LNCaP clone FGC (cell line): ENCODE results near the gene RNF166.

Experiments used
- DNase-seq: peaks from one replicate; pipeline ENCODE4 v3.0.0-alpha.2; 2011; ENCODE audit warnings: low read depth
- H3K4me3 ChIP-seq: 2 replicates; pipeline ENCODE4 v1.5.1; 2011; ENCODE audit warnings: mild to moderate bottlenecking, low read depth, low read length, control low read depth
- TF ChIP-seq, protein P1 (sequence below): IDR thresholded peaks from 2 replicates; pipeline ENCODE4 v1.5.1; 2012; ENCODE audit warnings: mild to moderate bottlenecking; ENCODE audit not compliant: control insufficient read depth, insufficient read depth; ENCODE audit errors: extremely low read depth

Gene RNF166

DNA sequence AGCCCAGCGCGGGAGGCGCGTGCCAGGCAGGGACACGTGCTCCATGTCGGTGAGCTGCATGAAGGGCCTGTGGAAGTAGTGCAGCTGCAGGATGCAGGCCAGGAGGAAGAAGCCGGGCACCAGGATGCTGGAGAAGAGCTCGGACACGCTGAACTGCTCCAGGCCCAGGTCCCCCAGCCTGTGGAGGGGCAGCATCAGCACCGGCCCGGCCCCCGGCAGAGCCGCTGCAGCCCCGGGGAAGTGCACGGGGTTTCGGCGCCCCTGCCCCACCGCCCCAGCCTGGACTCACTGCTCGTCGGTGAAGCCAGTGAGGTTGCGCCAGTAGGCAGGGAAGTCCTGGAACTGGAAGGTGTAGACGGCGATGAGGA, 28.1 kb upstream of the RNF166 start:
- TF ChIP-seq, protein P1, sequence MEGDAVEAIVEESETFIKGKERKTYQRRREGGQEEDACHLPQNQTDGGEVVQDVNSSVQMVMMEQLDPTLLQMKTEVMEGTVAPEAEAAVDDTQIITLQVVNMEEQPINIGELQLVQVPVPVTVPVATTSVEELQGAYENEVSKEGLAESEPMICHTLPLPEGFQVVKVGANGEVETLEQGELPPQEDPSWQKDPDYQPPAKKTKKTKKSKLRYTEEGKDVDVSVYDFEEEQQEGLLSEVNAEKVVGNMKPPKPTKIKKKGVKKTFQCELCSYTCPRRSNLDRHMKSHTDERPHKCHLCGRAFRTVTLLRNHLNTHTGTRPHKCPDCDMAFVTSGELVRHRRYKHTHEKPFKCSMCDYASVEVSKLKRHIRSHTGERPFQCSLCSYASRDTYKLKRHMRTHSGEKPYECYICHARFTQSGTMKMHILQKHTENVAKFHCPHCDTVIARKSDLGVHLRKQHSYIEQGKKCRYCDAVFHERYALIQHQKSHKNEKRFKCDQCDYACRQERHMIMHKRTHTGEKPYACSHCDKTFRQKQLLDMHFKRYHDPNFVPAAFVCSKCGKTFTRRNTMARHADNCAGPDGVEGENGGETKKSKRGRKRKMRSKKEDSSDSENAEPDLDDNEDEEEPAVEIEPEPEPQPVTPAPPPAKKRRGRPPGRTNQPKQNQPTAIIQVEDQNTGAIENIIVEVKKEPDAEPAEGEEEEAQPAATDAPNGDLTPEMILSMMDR = no peak
- no peak for DNase-seq
- H3K4me3 ChIP-seq = no peak overlapping the region

DNA sequence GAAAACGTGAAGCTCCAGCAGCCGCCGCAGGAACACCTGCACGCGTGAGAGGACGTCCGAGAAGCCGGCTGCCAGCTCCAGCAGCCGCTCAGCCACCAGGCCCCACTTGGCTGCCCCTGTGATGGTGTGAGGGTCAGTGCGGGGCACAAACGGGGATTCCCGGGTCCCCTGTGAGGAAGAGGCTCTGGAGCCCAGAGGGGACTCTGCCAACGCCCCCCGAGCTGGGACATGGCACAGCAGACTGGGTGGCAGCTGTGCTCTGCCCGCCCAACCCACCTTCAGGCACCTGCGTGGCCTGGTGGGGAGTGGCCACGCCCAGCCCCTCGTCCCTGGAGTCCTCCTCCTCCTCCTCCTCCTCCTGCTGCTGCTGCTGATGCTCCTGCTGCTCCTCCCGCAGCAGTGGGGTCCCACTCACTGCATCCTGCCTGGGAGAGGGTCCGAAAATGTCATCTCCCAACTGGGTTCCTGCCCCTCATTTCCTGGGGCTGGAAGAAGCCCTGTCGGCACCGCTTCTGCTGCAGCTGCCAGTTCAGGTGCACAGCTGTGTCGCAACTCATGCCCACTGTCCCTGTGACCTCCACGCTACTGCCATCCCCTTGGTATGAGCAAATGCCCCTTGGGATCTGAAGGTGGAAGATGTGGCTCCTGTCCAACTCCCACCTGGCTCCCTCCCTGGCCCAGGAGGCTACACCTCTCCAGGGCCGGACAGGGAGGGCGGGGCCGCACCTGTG, 27.6 kb upstream of the RNF166 start:
- TF ChIP-seq, protein P1 = no peak
- H3K4me3 ChIP-seq = no peak overlapping the region
- DNase-seq = no peak

DNA sequence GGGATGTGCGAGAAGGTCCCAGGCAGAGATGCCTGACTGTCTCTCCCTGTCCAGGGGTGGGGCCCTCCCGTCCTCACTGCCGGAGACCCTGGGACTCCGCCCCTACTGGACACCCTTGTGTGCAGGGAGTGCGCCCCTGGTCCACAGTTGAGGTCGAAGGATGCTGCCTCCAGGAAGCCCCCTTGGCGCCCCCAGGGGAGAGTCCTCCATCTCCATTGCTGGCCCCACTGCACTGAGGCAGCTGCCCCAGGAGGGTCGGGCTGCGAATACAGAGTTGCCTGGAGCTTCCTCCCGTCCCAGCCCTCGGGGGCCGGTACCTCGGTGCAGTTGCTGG, 26.7 kb upstream of the RNF166 start:
- no peak overlapping the region for H3K4me3 ChIP-seq
- no peak for DNase-seq
- TF ChIP-seq, protein P1 = no peak

DNA sequence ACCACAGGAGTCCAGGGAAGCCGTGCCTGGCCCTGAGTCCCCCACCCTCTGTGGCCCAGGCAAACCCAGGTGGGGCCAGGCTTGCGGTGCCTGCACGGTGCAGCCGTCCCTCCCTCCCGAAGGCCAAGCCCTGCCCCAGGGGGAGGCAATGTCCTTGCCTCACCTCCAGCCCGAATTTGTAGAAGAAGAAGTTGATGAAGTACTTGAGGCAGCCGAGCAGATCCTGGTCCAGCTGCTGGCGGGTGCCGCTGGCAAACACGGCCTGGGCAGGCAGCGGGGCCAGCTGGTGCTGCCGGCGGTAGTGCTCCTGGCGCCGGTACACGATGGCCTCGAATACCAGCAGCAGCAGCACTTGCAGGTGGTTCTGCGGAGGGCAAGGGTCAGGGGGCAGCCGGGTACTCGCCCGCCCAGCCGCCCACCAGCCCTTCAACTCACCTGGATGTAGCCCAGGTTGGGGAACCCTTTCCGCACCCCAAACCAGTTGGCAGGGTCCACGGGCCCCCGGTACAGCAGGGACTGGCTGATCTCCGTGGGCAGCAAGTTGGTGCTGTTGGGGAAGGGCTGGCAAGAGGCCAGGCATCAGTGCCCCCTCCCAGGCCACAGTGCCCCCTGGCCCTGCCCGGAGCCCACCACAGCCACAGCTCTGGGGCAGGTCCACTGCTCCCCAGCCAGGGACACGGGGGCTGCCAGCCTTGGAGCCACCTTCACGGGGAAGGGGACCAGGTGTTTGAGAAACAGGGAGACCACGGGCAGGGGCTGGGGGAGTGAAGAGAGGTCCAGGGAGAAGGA, 26.2 kb upstream of the RNF166 start:
- no peak for DNase-seq
- no peak overlapping the region for H3K4me3 ChIP-seq
- TF ChIP-seq, protein P1 = no peak

DNA sequence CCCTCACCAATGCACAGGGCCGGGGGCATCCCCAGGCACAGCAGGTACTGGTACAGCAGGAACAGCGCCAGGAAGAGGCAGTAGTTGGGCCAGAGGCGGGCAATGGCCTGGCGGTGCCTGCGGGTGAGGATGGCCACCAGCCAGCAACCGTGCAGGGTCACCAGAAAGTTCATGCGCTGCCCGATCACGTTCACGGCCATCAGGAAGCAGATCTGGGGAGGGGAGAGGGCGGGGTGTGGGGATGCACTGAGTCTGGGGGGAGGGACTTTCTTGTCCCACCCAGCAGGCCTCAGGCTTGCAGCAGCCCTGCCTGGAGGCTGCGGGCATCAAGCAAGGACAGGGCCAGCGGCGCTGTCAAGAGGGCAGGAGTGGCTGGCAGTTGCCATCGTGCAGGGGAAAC, 25.5 kb upstream of the RNF166 start:
- TF ChIP-seq, protein P1 = no peak
- H3K4me3 ChIP-seq = no peak overlapping the region
- DNase-seq = no peak

DNA sequence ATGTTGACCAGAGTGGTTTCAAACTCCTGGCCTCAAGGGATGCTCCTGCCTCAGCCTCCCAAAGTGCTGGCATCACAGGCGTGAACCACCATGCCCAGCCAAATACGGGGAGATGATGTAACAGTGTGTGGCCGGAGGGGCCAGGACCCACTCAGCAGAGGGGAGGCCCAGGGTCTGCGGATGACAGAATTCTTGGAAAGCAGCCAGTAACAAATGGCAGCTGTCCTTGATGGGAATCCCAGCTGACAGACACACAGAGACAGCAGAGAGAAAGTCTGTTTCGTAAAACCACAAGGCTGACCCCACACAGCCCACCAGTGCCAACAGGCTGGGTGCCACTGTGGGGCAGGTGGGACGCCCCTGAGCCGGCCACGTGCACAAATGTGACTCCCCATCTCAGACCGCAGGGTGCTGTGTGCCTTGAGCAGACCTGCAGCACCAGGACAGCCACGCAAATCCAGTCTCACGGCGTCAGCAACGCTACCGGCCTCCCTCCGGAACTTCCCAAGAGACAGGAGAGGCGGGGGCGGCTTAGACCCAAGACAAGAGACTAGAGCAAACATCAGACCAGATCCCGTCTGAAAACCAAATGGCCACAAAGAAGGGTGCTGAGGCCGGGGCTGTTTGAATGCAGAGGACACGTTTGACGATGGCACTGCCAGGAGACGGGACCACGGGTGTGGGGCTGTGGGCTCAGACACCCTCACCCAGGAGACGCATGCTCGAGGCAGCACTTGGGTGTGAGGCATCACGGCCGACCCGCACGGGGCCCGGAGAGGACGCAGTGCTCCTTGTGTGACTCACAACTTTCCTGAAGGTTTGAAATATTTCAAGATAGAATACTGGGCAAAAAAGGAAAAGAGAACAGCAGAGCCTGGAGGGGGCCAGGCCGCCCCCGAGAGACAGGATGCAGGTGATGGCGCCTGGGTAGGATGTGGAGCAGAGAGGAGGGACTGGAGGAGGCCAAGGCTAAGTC, 24.7 kb upstream of the RNF166 start:
- no peak for DNase-seq
- TF ChIP-seq, protein P1 = no peak
- H3K4me3 ChIP-seq = no peak overlapping the region
